ENCODE data around the gene VAT1L. TPM values are rescaled to one million over a fixed set of nuclear protein-coding genes. Genes with fewer than 3 reads are reported as not detected.
"Not testable (repeated sequence)": the region's sequence is repeated elsewhere in the genome, so short reads cannot be mapped to it uniquely, and the experiment has no call there.

VAT1L gene
- total RNA-seq, 2 experiments from 2014 or later: not detected

DNA sequence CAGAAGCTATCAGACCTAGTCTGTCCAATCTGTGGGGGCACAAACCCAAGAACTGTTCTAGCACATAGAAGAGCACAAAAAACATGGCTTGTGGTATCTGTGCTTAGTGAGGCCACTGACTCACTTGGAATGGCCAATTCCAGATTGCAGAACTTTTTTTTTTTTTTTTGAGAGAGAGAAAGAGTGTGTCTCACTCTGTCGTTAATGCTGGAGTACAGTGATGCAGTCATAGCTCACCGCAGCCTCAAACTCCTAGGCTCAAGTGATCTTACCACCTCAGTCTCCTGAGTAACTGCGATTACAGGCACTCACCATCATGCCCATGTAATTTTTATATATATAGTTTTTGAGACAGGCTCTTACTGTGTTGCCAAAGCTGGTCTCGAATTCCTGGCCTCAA, 156.8 kb downstream of the VAT1L start:
- Mint-ChIP-seq H3K36me3 (ENCODE audit: low read depth) (no peaks in the 10 kb centered on the region), H3K4me1 (ENCODE audit: low read depth) (no peaks in the 10 kb centered on the region), H3K27ac (no peak overlapping the region), H3K9me3 (no peaks in the 10 kb centered on the region), H3K4me3 (no peak overlapping the region), H3K27me3 (peaks cover 11% of the 10 kb centered on the region)
- intact Hi-C loops (cut with micrococcal nuclease): no loop called here
- CTCF ChIA-PET: interaction anchor here (1.5 kb wide), 1 partner anchor 270 kb away, joined by 3 read pairs; no protein-coding TSS in a partner anchor
- ATAC-seq (no peak), DNase-seq (no peak)
- TF ChIP-seq CTCF (IDR thresholded peaks at IDR 0.05): no peak
- POLR2A ChIA-PET: no interaction called here

DNA sequence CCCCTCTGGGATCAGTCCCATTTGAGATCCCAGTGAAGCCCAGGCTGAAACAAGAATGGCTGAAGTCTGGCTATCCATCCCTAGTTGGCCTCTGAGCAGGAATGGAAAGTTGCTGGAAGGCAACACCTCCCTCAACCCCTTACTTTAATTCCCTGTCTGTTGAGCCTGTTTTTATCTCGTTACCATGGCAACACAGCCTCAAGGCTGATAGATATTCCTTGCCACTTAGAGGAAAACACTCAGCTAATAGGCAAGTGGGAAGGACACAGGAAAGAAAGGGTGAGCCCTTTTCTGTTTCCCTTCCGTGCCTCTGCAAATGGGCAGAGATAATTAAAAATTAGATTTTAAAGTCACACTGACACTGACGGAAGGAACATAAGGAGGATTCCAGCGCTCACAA, 158.5 kb downstream of the VAT1L start:
- H3K27me3 Mint-ChIP-seq: peaks cover 13% of the 10 kb centered on the region
- intact Hi-C loops (cut with micrococcal nuclease): no loop called here
- TF ChIP-seq CTCF (IDR thresholded peaks at IDR 0.05): no peak
- ChIA-PET POLR2A (no interaction called here), CTCF (no interaction called here)
- H3K4me3 Mint-ChIP-seq: no peak overlapping the region
- no peaks in the 10 kb centered on the region for H3K4me1 Mint-ChIP-seq (ENCODE audit: low read depth)
- H3K27ac Mint-ChIP-seq: no peak overlapping the region
- ATAC-seq (no peak), DNase-seq (no peak)
- no peaks in the 10 kb centered on the region for H3K9me3 Mint-ChIP-seq
- H3K36me3 Mint-ChIP-seq (ENCODE audit: low read depth): no peaks in the 10 kb centered on the region

DNA sequence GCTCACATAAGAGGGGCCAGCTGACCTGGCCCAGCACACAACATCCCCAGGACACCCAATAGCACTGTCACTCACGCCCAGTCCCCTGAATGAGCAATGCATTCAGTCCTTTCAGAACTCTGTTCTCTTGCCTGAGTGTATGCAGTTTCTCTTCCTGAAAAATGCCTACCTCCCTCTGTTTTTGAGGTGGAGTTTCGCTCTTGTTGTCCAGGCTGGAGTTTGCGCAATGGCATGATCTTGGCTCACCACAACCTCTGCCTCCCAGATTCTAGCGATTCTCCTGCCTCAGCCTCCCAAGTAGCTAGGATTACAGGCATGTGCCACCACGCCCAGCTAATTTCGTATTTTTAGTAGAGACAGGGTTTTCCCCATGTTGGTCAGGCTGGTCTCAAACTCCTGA, 159.2 kb downstream of the VAT1L start:
- H3K27ac Mint-ChIP-seq; CTCF ChIA-PET; H3K4me1 Mint-ChIP-seq (ENCODE audit: low read depth); intact Hi-C loops (cut with micrococcal nuclease); ATAC-seq; H3K9me3 Mint-ChIP-seq; POLR2A ChIA-PET; H3K4me3 Mint-ChIP-seq; H3K36me3 Mint-ChIP-seq (ENCODE audit: low read depth); DNase-seq: not testable (repeated sequence)
- peaks cover 13% of the 10 kb centered on the region for H3K27me3 Mint-ChIP-seq

DNA sequence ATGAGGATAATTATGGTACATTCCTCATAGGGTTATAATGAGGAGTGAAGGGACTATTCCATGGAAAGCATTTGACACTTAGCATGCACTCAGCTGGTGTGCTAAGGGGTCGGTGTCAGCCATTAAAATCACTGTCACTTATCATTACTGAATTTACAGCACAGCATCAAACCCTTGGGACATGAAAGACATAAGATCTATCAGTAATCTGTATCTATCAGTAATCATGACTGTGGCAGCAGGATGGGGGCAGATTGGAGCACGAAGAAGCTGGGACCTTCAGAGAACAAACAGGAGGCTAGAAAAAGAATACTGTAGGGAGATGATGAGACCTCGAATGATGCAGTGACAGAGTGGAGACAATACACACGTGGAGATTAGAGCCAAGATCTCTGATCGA, 160.5 kb downstream of the VAT1L start:
- DNase-seq: no peak
- no peaks in the 10 kb centered on the region for H3K36me3 Mint-ChIP-seq (ENCODE audit: low read depth)
- H3K4me1 Mint-ChIP-seq (ENCODE audit: low read depth): no peaks in the 10 kb centered on the region
- TF ChIP-seq CTCF (IDR thresholded peaks at IDR 0.05): no peak
- ChIA-PET POLR2A (no interaction called here), CTCF (no interaction called here)
- H3K27me3 Mint-ChIP-seq: peaks cover 13% of the 10 kb centered on the region
- ATAC-seq: no peak
- H3K9me3 Mint-ChIP-seq: no peaks in the 10 kb centered on the region
- H3K27ac Mint-ChIP-seq: no peak overlapping the region
- intact Hi-C loops (cut with micrococcal nuclease): no loop called here
- H3K4me3 Mint-ChIP-seq: no peak overlapping the region

GRCh38 chr16:77949445-77949844, 161.1 kb downstream of the VAT1L start:
- CTCF ChIA-PET: interaction anchor here (1.1 kb wide), 1 partner anchor 21 kb away, joined by 4 read pairs; no protein-coding TSS in a partner anchor
- ATAC-seq (no peak), DNase-seq (no peak)
- H3K4me1 Mint-ChIP-seq (ENCODE audit: low read depth): no peaks in the 10 kb centered on the region
- no peaks in the 10 kb centered on the region for H3K36me3 Mint-ChIP-seq (ENCODE audit: low read depth)
- POLR2A ChIA-PET: no interaction called here
- H3K9me3 Mint-ChIP-seq: no peaks in the 10 kb centered on the region
- intact Hi-C loops (cut with micrococcal nuclease): no loop called here
- H3K27me3 Mint-ChIP-seq: peaks cover 13% of the 10 kb centered on the region
- TF ChIP-seq CTCF (IDR thresholded peaks at IDR 0.05): no peak
- H3K4me3 Mint-ChIP-seq: no peak overlapping the region
- H3K27ac Mint-ChIP-seq: no peak overlapping the region

DNA sequence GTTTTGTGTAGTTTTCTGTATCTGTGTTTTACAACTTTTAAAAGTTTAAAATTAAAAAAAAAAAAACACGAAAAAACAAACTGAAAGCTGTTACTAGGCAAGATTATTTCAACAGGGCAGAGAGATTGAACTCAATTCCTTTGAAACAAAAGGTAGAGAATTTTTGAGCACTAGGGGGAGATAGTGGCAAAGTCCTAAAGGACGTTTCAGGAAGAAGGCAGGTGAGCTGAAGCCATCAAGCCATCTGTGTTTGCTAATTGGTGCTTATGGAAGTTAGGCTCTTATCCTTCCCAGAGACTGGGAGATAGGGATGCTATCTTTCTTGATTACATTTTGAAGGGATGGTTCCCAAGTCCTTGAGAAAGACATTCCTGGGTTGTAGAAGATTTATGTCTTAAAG, 163.4 kb downstream of the VAT1L start:
- no peak for DNase-seq
- H3K4me3 Mint-ChIP-seq: no peak overlapping the region
- ChIA-PET CTCF (interaction anchor here (1.1 to 1.7 kb wide), 3 partner anchors 12 to 730 kb away, joined by 3 to 7 read pairs (median 4); no protein-coding TSS in a partner anchor), POLR2A (no interaction called here)
- intact Hi-C loops (cut with micrococcal nuclease): no loop called here
- H3K27me3 Mint-ChIP-seq: peaks cover 13% of the 10 kb centered on the region
- no peaks in the 10 kb centered on the region for H3K9me3 Mint-ChIP-seq
- ATAC-seq: no peak
- TF ChIP-seq CTCF (IDR thresholded peaks at IDR 0.05): peak; percentile 20
- H3K27ac Mint-ChIP-seq: no peak overlapping the region
- H3K4me1 Mint-ChIP-seq (ENCODE audit: low read depth): no peaks in the 10 kb centered on the region
- H3K36me3 Mint-ChIP-seq (ENCODE audit: low read depth): no peaks in the 10 kb centered on the region

Measured in activated CD8-positive, alpha-beta T cell treated with anti-CD3 and anti-CD28 coated beads for 36 hours (primary cell).